Heart left ventricle (tissue), 13 donors: ENCODE data around the gene PRKCH.

Experiments used
- POLR2A ChIP-seq, 2 donors: fragments of 450-650 bp; IDR thresholded peaks; one replicate each; pipeline ENCODE4 v1.6.1; 2017; ENCODE audit warnings: antibody characterized with exemption in 2 of 2, mild to moderate bottlenecking in 2 of 2, moderate library complexity in 2 of 2
- TF ChIP-seq, protein P1 (sequence below), 12 donors: fragments of 200-600 bp; sonication (generic) in 4 of 12; IDR thresholded peaks; one replicate each; pipeline versions ENCODE4 v1.5.0 to v1.8.0; 2018 to 2022; ENCODE audit warnings: antibody characterized with exemption in 12 of 12, mild to moderate bottlenecking in 5 of 12
- donor health status: ischemic (EF 13 %, LVEDD 7.1; RV severe dilation, severe dysfunction).
- donor health status: DM: no; HTN: yes; CAD: no.
- donor health status: DM: no; HTN: no; CAD: no.
- donor health status: ischemic (EF 25% LVEDD 6.9; RV normal size, moderate dysfunction).
- donor health status: ischemic (EF 25% LVEDD 5.7; RV mildly dilated, moderate dysfunction).
- donor health status: ischemic (EF 35%, LVEDD 5.7; RV mildly dilated, moderate dysfunction).
- donor health status: nonischemic (EF 11% LVEDD 7.7; RV severe dilation, severe dysfunction).
- donor health status: DM: yes; HTN: yes; CAD: no.
- donor health status: PGD.
- donor health status: ischemic (EF 29% LVEDD 5.4; RV normal size, mild dysfunction).
- donor health status: nonischemic (EF 23%, LVEDD 6.1; RV moderate dilation, normal function).

DNA sequence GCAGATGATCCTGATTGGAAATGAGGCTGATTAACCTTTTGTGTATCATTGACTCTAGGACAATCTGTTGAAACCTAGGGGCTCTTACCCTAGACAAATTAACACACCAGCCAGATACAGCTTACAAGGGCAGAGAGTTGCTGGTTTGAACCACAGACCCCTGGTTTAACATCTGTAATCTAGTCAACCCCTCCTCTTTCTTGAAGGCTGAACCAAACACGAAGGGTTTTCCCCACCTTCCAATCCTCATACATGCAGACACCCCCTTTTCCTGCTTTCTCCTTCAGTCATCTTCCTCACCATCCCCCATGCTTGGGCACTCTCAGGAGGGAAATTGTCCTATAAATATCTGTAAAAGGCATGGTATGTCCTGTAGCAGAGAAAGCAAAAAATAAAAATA lies 247.9 kb downstream of the PRKCH start:
- TF ChIP-seq, protein P1, sequence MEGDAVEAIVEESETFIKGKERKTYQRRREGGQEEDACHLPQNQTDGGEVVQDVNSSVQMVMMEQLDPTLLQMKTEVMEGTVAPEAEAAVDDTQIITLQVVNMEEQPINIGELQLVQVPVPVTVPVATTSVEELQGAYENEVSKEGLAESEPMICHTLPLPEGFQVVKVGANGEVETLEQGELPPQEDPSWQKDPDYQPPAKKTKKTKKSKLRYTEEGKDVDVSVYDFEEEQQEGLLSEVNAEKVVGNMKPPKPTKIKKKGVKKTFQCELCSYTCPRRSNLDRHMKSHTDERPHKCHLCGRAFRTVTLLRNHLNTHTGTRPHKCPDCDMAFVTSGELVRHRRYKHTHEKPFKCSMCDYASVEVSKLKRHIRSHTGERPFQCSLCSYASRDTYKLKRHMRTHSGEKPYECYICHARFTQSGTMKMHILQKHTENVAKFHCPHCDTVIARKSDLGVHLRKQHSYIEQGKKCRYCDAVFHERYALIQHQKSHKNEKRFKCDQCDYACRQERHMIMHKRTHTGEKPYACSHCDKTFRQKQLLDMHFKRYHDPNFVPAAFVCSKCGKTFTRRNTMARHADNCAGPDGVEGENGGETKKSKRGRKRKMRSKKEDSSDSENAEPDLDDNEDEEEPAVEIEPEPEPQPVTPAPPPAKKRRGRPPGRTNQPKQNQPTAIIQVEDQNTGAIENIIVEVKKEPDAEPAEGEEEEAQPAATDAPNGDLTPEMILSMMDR (IDR thresholded peaks at IDR 0.05), result no peak
- no peak for TF ChIP-seq POLR2A (IDR thresholded peaks at IDR 0.05)
